A549 treated with CpdA at 1 μM for 4 hours (cell line): ENCODE results near the gene SMIM28. TPM values are rescaled to one million over a fixed set of nuclear protein-coding genes. Genes with fewer than 3 reads are reported as not detected.

Source experiments
- total RNA-seq: library from RNA; stranded (reverse); fragments of 200-300 nt; extraction: Qiagen RNA extraction; gene quantifications from 5 replicates; pipeline ENCODE4 v1.2.3, GENCODE V29; 2022; ENCODE audit warnings: low read depth

Gene SMIM28
- total RNA-seq = not detected in 5 replicates

DNA sequence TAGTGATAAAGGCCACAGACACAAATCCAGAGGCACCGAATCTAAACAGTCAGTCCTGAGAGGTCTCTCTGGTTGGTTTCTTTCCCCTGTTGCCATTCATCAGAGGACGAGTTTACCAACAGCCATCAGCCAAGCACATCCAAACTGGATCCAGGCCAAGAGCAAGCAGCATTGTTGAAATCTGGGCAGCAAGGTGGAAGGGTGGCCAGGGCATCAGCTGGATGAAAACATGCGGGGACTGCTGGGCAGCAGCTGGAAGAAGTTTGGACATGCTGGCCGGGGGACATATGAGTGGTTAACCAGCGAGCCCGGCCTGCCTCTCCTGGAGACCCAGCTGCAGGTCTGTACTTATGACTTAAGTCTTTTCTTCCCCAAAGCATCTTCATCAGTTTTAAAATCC is at the start of gene SMIM28:
SMIM28 (plus strand) TSS at position 62 of the 400 bp plus-strand sequence; CDS start at position 230, 168 bp downstream.

DNA sequence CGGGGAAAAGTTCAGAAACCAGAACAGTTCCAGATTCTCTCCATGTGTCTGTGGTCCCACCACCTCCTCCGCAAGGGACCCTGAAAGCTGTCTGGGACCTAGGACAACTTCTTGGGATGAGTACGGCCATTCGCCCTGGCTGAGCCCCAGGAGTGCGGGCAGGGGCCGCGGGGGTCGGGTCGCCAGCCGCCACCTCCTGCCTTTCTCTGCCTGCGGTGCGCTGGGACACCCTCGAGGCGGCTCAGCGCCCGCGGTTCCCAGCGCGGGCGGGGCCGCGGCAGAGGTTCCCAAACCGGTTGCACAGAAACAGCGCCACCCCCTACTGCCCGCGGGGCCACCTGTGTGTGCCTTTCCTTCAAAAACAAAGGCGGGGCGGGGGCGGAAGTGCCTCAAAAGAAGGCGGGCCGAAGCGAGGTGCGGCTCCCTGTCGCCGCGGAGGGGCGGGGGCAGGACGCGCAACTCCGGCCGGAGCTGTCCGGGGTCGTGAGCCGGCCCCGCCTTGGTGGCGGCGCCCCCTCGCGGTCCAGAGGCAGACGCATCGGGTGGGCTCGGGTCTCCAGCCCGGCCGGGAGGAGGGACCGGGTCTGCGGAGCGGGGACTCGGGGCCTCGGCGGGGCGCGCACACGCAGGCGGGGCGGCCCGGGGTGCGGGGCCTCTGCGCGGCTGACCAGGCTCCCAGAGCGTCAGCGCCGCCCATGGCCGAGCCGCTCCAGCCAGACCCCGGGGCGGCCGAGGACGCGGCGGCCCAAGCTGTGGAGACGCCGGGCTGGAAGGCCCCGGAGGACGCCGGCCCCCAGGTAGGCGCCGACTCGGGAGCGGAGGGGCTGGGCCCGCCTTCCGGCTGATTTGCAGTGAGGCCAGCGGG is 26.3 kb downstream of the SMIM28 start, which contains the start of gene HEBP2:
HEBP2 (plus strand) TSS at position 423 of the 865 bp plus-strand sequence; CDS start at position 696, 273 bp downstream.

Other genes starting within 250 kb of the SMIM28 start
- 0.51 to 0.64 TPM (median 0.59 TPM) in 5 replicates for gene ARFGEF3, start 216.0 kb upstream of the SMIM28 start, total RNA-seq
- gene PBOV1, start 159.4 kb upstream of the SMIM28 start, total RNA-seq = not detected in 5 replicates
- gene HEBP2, start 26.3 kb downstream of the SMIM28 start, total RNA-seq = 16.5 to 35.4 TPM (median 34.4 TPM) in 5 replicates
- gene NHSL1, start 121.6 kb downstream of the SMIM28 start, total RNA-seq = 2.7 to 4.4 TPM (median 4.0 TPM) in 5 replicates